Endothelial cell (in vitro differentiated cells): Measurements from ENCODE around the gene ASIC3. TPM values are rescaled to one million over a fixed set of nuclear protein-coding genes. Genes with fewer than 3 reads are reported as not detected.

Experiments used
- DNase-seq: peaks from one replicate; pipeline ENCODE4 v3.0.0; 2021; ENCODE audit warnings: low spot score
- H3K27ac Mint-ChIP-seq: one replicate; pipeline ENCODE4 v1.8.0; 2021; ENCODE audit warnings: mixed read lengths, inconsistent platforms; ENCODE audit not compliant: unreplicated experiment
- H3K27me3 Mint-ChIP-seq: one replicate; pipeline ENCODE4 v1.8.0; 2021; ENCODE audit warnings: mild to moderate bottlenecking, moderate library complexity, mixed read lengths, inconsistent platforms; ENCODE audit not compliant: unreplicated experiment
- H3K36me3 Mint-ChIP-seq: one replicate; pipeline ENCODE4 v1.8.0; 2021; ENCODE audit warnings: mild to moderate bottlenecking, low read depth, mixed read lengths, inconsistent platforms; ENCODE audit not compliant: unreplicated experiment
- H3K4me1 Mint-ChIP-seq: one replicate; pipeline ENCODE4 v1.8.0; 2021; ENCODE audit warnings: mild to moderate bottlenecking, mixed read lengths, inconsistent platforms; ENCODE audit not compliant: unreplicated experiment
- H3K4me3 Mint-ChIP-seq: one replicate; pipeline ENCODE4 v1.8.0; 2021; ENCODE audit warnings: mild to moderate bottlenecking, mixed read lengths, inconsistent platforms; ENCODE audit not compliant: unreplicated experiment
- H3K9me3 Mint-ChIP-seq: one replicate; pipeline ENCODE4 v1.8.0; 2021; ENCODE audit warnings: mixed read lengths, inconsistent platforms; ENCODE audit not compliant: unreplicated experiment
- total RNA-seq: library from RNA; stranded (reverse); fragmentation: NEBNext Ultra II Directional; extraction: Animal tissue kit (Norgen Biotek cat#: 25700); gene quantifications from one replicate; pipeline ENCODE4 v1.2.1, GENCODE V29; 2021; ENCODE audit not compliant: unreplicated experiment
- TF ChIP-seq, protein P1 (sequence below): fragments of 200-600 bp; sonication (generic); IDR thresholded peaks from one replicate; pipeline ENCODE4 v1.5.0; 2021; ENCODE audit warnings: antibody characterized with exemption; ENCODE audit not compliant: unreplicated experiment

Gene ASIC3
- total RNA-seq, 1 donor from 2014 or later: 3.4 TPM

DNA sequence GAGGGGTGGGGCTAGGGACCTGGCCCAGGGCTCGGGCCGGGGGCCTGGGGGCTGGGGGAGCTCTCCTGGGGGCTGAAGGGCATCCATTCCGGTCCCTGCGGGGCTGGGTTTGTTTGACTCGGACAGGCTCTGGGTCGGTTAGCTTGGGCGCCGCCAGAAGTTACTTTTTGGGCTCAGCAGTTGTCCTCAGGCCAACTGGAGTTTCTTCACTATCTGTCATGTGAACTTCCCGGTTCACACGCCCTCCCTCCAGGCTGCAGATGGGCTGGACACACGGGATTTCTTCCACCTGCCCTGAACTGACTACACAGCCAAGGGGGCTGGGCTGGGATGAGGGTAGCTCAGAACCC lies 14.9 kb downstream of the ASIC3 start:
- no peak overlapping the region for H3K4me3 Mint-ChIP-seq
- DNase-seq: no peak
- H3K4me1 Mint-ChIP-seq: peaks cover 20% of the 10 kb centered on the region
- TF ChIP-seq, protein P1, sequence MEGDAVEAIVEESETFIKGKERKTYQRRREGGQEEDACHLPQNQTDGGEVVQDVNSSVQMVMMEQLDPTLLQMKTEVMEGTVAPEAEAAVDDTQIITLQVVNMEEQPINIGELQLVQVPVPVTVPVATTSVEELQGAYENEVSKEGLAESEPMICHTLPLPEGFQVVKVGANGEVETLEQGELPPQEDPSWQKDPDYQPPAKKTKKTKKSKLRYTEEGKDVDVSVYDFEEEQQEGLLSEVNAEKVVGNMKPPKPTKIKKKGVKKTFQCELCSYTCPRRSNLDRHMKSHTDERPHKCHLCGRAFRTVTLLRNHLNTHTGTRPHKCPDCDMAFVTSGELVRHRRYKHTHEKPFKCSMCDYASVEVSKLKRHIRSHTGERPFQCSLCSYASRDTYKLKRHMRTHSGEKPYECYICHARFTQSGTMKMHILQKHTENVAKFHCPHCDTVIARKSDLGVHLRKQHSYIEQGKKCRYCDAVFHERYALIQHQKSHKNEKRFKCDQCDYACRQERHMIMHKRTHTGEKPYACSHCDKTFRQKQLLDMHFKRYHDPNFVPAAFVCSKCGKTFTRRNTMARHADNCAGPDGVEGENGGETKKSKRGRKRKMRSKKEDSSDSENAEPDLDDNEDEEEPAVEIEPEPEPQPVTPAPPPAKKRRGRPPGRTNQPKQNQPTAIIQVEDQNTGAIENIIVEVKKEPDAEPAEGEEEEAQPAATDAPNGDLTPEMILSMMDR: no peak
- H3K9me3 Mint-ChIP-seq: no peaks in the 10 kb centered on the region
- H3K27ac Mint-ChIP-seq: no peak overlapping the region
- H3K36me3 Mint-ChIP-seq: peaks cover 17% of the 10 kb centered on the region
- H3K27me3 Mint-ChIP-seq: peaks cover 7% of the 10 kb centered on the region

DNA sequence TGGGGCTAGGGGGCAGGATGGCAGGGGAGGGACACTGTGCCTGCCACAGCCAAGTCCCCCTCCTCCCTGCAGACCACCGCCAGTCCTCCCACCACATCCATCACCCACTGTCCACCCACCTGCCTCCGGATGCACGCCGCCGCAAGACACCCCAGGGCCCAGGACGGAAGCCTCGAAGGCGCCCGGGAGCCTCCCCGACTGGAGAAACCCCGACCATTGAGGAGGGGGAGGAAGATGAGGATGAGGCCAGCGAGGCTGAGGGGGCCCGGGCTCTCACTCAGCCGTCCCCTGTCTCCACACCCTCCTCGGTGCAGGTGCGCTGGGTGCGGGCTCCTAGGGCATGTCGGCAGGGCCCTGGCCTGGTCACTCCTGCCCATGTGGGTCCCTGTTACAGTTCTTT lies 16.1 kb downstream of the ASIC3 start:
- peaks cover 7% of the 10 kb centered on the region for H3K27me3 Mint-ChIP-seq
- no peak overlapping the region for H3K27ac Mint-ChIP-seq
- TF ChIP-seq, protein P1: no peak
- H3K4me1 Mint-ChIP-seq: peaks cover 13% of the 10 kb centered on the region
- H3K36me3 Mint-ChIP-seq: peaks cover 21% of the 10 kb centered on the region
- H3K9me3 Mint-ChIP-seq: no peaks in the 10 kb centered on the region
- no peak for DNase-seq
- no peak overlapping the region for H3K4me3 Mint-ChIP-seq

DNA sequence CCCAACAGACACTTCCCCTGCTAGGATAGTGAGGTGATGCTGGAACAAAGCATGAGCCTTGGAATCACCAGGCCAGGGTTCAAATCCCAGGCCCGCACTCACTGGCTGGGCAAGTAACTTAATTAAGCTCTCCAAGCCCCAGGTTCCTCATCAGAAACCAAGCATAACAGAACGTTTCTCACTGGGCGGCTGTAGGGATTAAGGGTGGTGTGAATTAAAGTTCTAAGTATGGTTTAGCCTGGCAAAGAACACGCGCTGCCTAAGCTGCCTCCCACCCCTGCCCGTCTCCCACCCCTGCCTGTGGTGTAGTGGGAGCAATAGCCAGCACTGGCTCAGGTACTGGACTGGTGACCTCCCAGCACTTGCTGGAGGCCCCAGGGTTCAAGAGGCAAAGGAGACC lies 16.7 kb downstream of the ASIC3 start:
- H3K27ac Mint-ChIP-seq: no peak overlapping the region
- no peaks in the 10 kb centered on the region for H3K9me3 Mint-ChIP-seq

DNA sequence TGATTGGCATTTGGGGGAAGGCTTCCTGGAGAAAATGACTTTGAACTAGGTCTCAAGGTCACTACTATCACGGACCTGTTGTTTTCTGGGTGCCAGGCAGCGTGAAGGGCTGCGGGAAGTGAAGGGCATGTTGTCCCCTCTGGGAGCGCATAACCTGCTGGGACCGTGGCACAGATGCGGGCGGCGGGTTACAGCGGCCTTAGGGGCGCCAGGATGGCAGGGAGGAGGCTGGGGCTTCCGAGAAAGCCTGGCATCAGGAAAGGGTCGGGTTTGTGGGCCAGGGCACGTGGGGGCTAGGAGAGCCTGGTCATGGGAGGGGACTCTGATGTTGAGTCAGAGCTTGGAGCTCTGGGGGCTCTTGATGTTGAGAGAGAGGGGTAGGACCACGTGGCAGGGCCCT lies 17.2 kb downstream of the ASIC3 start:
- no peak for DNase-seq
- H3K36me3 Mint-ChIP-seq: peaks cover 21% of the 10 kb centered on the region
- TF ChIP-seq, protein P1: no peak
- H3K4me3 Mint-ChIP-seq: no peak overlapping the region
- H3K4me1 Mint-ChIP-seq: peaks cover 13% of the 10 kb centered on the region
- peaks cover 7% of the 10 kb centered on the region for H3K27me3 Mint-ChIP-seq
- H3K9me3 Mint-ChIP-seq: no peaks in the 10 kb centered on the region
- no peak overlapping the region for H3K27ac Mint-ChIP-seq

More for the DNA sequence above, 16.7 kb downstream of the ASIC3 start:
- DNase-seq: no peak
- Mint-ChIP-seq H3K4me3 (no peak overlapping the region), H3K36me3 (peaks cover 21% of the 10 kb centered on the region), H3K4me1 (peaks cover 13% of the 10 kb centered on the region), H3K27me3 (peaks cover 7% of the 10 kb centered on the region)
- TF ChIP-seq, protein P1: no peak

DNA sequence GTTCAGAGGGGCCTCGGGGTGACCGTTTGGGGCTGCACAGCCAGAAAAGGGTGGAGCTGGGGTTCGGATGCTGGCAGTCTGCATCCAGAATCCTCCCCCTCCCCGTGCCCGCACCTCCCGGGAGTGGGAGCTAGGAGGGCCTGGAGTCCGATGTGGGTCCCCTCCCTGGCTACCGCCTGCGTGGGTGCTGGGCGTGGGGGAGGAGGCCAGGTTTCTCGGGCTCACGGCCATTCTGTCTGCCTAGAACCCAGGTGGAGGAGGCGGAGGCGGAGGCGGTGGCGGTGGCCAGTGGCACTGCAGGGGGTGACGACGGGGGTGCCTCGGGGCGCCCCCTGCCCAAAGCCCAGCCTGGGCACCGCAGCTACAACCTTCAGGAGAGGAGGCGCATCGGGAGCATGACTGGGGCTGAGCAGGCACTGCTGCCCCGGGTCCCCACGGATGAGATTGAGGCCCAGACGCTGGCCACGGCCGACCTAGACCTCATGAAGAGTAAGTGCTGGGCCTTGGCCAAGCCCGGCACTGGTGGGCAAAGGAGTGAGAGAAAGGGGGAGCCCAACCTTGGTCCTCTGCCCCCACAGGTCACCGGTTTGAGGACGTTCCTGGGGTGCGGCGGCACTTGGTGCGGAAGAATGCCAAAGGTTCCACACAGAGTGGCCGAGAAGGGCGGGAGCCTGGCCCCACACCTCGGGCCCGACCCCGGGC lies 18.1 kb downstream of the ASIC3 start:
- Mint-ChIP-seq H3K4me1 (peaks cover 8% of the 10 kb centered on the region), H3K27ac (no peak overlapping the region), H3K36me3 (peaks cover 21% of the 10 kb centered on the region), H3K9me3 (no peaks in the 10 kb centered on the region), H3K4me3 (no peak overlapping the region), H3K27me3 (peaks cover 6% of the 10 kb centered on the region)
- TF ChIP-seq, protein P1: no peak
- no peak for DNase-seq
